Activated T-cell treated with anti-CD3 and anti-CD28 coated beads, Interleukin-2, amount 50 U/mL, for 4 hours (primary cell): ENCODE data around the gene EPHA5. TPM values are rescaled to one million over a fixed set of nuclear protein-coding genes. Genes with fewer than 3 reads are reported as not detected.

Experiments used
- ATAC-seq, 2 donors: fragments of 200-7000 bp; cut with Tn5 transposase; one replicate each; pipeline ENCODE4 v1.10.0; 2021
- DNase-seq: peaks from one replicate; pipeline ENCODE4 v3.0.0-alpha.2; 2020
- H3K27me3 Mint-ChIP-seq: one replicate; pipeline ENCODE4 v1.8.0; 2021; ENCODE audit warnings: low read depth, mixed read lengths
- H3K36me3 Mint-ChIP-seq: one replicate; pipeline ENCODE4 v1.8.0; 2022; ENCODE audit warnings: mixed read lengths; ENCODE audit not compliant: insufficient read depth
- H3K4me1 Mint-ChIP-seq: one replicate; pipeline ENCODE4 v1.8.0; 2021; ENCODE audit warnings: low read depth, mixed read lengths
- H3K4me3 Mint-ChIP-seq: one replicate; pipeline ENCODE4 v1.8.0; 2021; ENCODE audit warnings: mild to moderate bottlenecking, moderate library complexity, mixed read lengths
- H3K9me3 Mint-ChIP-seq: one replicate; pipeline ENCODE4 v1.8.0; 2021; ENCODE audit warnings: mixed read lengths
- total RNA-seq, 3 donors: library from RNA; stranded (reverse); gene quantifications; one replicate each; pipeline ENCODE4 v1.2.1, GENCODE V29; 2021

The EPHA5 gene
- total RNA-seq, 3 donors from 2014 or later, result not detected

DNA sequence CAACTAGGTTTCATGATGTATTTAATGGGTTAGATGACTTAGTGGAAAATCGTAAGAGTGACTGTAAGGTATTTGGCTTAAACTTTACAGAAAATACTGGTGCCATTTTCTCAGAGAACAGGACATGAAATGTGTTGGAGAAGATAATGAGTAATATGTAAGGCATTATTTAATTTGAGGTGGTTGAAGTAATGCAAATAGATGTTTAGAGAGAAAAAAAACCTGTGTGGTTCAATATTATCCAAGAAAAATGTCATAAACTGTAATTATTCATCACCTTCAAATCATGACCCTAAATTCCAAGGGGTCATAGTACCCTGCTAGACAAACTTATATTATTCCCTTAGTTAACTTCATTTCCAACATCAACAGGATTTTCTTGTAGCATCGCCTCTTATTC, 171.7 kb downstream of the EPHA5 start:
- DNase-seq (no peak), ATAC-seq (no peak)
- H3K27me3 Mint-ChIP-seq, result no peaks in the 10 kb centered on the region
- H3K9me3 Mint-ChIP-seq, result peaks cover 9% of the 10 kb centered on the region
- no peak overlapping the region for H3K4me3 Mint-ChIP-seq
- H3K4me1 Mint-ChIP-seq, result no peaks in the 10 kb centered on the region
- H3K36me3 Mint-ChIP-seq, result no peaks in the 10 kb centered on the region

DNA sequence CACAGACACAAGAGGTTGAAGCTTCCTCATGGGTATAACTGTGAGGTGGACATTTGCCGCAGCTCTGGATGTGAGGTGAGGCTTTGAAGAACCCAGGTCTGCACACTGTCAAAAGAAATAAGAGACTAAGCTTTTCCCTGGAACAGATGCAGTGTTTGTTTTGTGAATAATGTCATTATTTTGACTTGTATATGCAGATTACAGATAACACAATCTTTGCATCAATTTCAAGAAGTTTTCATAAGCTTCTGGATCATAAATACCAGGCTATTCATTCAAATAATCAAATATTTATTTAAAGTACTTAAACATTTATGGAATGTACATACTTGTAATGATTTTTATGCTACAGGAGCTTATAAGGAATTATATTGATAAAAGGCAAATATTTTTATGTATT, 174.8 kb downstream of the EPHA5 start:
- Mint-ChIP-seq H3K27me3 (no peaks in the 10 kb centered on the region), H3K4me3 (no peak overlapping the region), H3K4me1 (no peaks in the 10 kb centered on the region), H3K9me3 (peaks cover 6% of the 10 kb centered on the region), H3K36me3 (no peaks in the 10 kb centered on the region)
- ATAC-seq (no peak), DNase-seq (no peak)

DNA sequence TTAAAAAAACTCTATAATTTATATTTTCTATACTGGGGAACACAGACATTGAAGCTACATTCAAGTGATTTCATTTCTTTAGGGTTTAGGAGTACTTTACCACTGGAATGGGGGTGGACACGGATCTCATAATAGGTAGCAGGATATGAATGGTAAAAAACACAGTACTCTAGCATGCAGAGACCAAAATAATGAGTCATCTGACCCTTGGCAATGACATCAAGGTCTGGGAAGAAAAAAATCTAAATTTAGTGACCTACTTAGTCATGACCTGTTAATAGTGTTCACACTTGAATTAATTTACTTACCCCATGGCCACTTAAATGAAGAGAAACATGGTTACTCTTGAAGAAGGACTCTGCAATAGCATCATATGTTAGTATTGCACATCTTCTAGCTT, 187.9 kb downstream of the EPHA5 start:
- Mint-ChIP-seq H3K4me3 (no peak overlapping the region), H3K36me3 (no peaks in the 10 kb centered on the region), H3K9me3 (peaks cover 10% of the 10 kb centered on the region), H3K4me1 (no peaks in the 10 kb centered on the region), H3K27me3 (no peaks in the 10 kb centered on the region)
- no peak for DNase-seq
- ATAC-seq, result no peak

DNA sequence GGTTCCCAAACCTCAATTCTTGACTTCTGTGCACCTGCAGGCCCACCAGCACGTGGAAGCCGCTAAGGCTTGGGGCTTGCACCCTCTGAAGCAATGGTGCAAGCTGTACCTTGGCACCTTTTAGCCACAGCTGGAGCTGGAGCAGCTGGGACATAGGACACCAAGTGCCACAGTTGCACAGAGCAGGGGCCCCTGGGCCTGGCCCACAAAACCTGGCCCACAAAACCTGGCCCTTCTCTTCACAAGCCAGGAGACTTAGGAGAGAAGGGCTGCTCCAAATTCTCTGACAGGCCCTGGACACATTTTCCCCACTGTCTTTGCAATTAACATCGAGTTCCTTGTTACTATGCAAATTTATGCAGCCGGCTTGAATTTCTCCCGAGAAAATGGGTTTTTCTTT, 197.8 kb downstream of the EPHA5 start:
- H3K4me1 Mint-ChIP-seq, result no peaks in the 10 kb centered on the region
- DNase-seq (no peak), ATAC-seq (no peak)
- H3K27me3 Mint-ChIP-seq, result no peaks in the 10 kb centered on the region
- H3K9me3 Mint-ChIP-seq, result peaks cover 6% of the 10 kb centered on the region
- no peak overlapping the region for H3K4me3 Mint-ChIP-seq
- no peaks in the 10 kb centered on the region for H3K36me3 Mint-ChIP-seq

DNA sequence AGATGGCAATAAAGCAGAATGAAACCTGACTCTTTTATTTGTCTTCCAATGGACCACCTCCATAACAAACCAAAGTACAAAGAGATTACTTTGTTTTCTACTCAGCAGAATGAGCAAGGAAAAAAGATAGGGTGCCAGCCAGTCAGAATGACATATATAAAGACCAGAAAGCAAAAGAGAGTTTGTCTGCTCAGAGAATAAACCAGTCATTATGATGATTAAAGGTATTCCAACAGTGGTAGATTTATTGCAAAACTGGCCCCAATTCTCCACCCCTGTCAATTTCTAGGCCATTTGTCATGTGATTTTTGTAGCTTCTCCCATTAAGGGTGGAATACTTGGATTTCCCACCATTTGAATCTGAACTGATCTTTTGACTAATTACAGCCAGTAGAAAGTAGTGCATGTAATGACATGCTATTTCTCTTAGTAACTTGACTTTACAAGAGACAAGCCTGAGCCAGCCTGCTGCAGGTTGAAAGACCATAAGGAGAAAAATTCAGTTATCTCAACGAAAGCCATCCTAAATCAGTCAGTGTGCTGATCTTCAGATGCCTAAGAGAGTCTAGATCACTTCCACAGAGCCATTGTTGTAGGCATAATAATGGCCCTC, 203.1 kb downstream of the EPHA5 start:
- no peaks in the 10 kb centered on the region for H3K36me3 Mint-ChIP-seq
- no peaks in the 10 kb centered on the region for H3K4me1 Mint-ChIP-seq
- H3K4me3 Mint-ChIP-seq, result no peak overlapping the region
- peaks cover 8% of the 10 kb centered on the region for H3K9me3 Mint-ChIP-seq
- ATAC-seq, result no peak
- H3K27me3 Mint-ChIP-seq, result no peaks in the 10 kb centered on the region
- no peak for DNase-seq

DNA sequence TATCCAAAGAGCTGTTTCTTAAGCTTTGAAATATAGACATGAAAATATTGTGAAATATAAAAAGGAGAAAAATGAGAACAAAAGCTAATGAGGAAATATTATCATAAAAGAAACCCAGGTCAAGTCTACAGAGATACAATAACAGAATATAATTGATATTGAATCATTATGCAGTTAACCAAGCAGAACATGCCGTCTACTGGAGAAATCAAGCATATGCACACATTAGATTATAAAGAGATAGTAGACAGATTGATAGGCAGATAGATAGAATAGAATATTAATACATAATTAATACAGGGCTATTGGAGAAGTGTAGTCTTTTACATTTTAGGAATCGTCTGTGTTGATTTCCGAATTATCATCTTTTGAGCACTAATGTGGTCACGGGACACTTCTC, 208.5 kb downstream of the EPHA5 start:
- Mint-ChIP-seq H3K4me3 (no peak overlapping the region), H3K9me3 (peaks cover 8% of the 10 kb centered on the region), H3K27me3 (no peaks in the 10 kb centered on the region), H3K4me1 (no peaks in the 10 kb centered on the region), H3K36me3 (no peaks in the 10 kb centered on the region)
- ATAC-seq (no peak), DNase-seq (no peak)

DNA sequence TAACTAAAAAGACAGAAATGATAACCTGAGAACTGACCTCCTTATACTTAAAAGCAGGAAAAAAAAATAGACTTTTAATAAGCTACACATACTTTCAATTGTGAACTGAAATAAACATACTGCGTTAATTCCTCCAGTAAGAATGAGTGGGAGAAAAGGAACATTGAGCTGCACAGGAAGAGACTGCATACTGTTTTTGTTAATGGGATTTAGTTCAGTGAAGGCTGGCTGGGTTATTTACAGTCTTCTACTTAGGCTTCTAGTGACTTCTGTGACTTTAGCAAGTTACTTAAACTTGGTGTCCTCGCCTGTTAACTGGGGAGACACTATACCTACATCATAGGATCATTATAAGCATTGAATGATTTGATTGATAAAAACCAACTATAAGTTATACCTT, 213.3 kb downstream of the EPHA5 start:
- Mint-ChIP-seq H3K27me3 (no peaks in the 10 kb centered on the region), H3K4me1 (no peaks in the 10 kb centered on the region), H3K4me3 (no peak overlapping the region), H3K36me3 (no peaks in the 10 kb centered on the region), H3K9me3 (no peaks in the 10 kb centered on the region)
- DNase-seq (no peak), ATAC-seq (no peak)

DNA sequence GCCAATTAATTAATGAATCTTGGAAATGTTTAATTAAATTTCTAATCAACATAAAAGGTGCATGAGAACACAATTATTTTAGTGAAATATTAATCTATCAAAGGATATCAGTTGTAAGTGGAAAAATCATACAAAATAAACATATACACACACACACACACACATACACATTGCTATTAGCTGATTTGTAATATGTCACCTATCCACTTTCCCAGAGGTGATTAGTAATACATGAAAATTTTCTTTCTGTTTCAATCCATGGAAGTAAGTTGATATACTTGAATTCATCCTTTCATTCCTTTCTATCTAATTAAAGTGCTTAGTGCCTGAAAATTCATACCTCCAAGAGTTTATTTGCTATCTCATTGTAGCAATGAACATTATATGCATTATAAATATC, 213.7 kb downstream of the EPHA5 start:
- Mint-ChIP-seq H3K36me3 (no peaks in the 10 kb centered on the region), H3K4me1 (no peaks in the 10 kb centered on the region), H3K9me3 (no peaks in the 10 kb centered on the region), H3K4me3 (no peak overlapping the region), H3K27me3 (no peaks in the 10 kb centered on the region)
- DNase-seq (no peak), ATAC-seq (no peak)

DNA sequence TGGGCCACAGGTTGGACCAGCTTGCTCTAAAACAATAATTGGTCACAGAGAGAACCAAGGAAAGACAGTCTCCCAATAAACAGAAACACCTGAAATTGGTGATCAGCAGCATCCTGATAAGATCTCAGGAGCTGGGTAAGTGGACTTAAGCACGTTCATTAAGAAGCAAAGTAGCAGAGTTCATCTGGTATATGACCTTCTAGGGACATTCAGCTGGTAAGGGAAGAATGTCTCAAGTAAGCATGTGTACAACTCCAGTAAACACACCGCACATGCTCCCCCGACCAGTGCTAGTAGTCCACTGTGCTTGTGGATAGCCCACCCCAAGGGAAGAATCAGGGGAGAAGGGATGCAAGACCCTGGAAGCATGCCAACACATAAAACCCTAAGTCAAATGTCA, 216.9 kb downstream of the EPHA5 start:
- Mint-ChIP-seq H3K9me3 (no peaks in the 10 kb centered on the region), H3K4me1 (no peaks in the 10 kb centered on the region), H3K27me3 (no peaks in the 10 kb centered on the region), H3K36me3 (no peaks in the 10 kb centered on the region), H3K4me3 (no peak overlapping the region)
- DNase-seq, result no peak
- no peak for ATAC-seq

DNA sequence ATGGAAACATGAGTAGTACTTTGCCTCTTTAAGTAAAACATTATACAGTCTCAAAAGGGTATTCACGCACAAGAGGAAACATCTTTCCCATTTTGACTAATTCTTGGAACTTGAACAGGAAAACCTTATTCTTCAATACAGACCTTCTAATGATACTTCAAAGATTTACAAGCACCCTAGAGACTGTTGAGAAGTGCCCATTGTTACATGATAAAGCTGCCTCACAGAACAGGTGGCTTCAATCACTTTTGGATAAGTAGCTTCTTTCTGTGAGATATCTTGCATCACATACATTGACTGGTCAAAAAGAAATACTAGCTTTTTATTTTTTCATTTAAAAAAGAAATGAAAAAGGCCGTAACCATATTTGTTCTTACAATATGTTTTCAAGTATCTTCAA, 219.4 kb downstream of the EPHA5 start:
- Mint-ChIP-seq H3K4me1 (no peaks in the 10 kb centered on the region), H3K36me3 (no peaks in the 10 kb centered on the region), H3K27me3 (no peaks in the 10 kb centered on the region), H3K9me3 (peaks cover 3% of the 10 kb centered on the region), H3K4me3 (no peak overlapping the region)
- DNase-seq (no peak), ATAC-seq (no peak)

DNA sequence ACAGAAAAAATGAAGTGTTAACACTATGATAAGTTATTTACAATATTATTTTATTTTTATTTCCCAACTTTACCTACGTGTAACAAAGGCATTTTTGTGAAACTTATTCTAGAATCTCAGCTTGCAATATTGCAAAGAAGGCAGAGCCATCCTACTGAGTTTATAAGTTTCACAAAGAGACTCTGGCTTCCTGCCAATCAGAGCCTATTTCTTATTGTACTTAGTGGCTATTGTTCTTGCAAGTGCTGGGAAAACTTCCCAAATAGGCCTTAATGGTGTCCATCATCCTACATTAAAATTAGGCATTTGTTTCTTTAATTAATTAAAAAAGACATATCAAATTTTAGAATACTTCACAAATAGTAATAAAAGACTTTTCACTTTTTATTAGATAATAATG, 233.2 kb downstream of the EPHA5 start:
- no peak for DNase-seq
- Mint-ChIP-seq H3K4me3 (no peak overlapping the region), H3K36me3 (no peaks in the 10 kb centered on the region), H3K27me3 (no peaks in the 10 kb centered on the region), H3K4me1 (no peaks in the 10 kb centered on the region), H3K9me3 (peaks cover 3% of the 10 kb centered on the region)
- ATAC-seq, result no peak

DNA sequence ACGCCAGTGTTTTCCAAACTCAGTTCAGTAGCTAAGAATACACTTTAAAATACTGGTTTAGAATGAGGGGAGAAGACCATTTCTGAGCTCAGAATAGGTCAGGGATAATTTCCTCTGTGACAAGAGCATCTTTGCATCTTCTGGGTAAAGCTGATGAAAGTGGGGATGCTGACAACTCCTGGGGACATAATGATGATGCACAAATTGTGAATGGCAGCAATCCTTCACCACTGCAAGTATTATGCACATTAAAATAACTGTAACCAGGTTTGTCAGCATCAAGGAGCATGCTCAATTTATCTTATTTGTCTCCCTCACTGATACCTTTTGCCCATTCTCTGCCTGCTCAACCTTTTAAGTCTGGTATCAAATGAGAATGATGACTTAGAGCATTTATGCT, 248.2 kb downstream of the EPHA5 start:
- Mint-ChIP-seq H3K36me3 (no peaks in the 10 kb centered on the region), H3K27me3 (no peaks in the 10 kb centered on the region), H3K4me3 (no peak overlapping the region), H3K9me3 (peaks cover 11% of the 10 kb centered on the region), H3K4me1 (no peaks in the 10 kb centered on the region)
- no peak for DNase-seq
- ATAC-seq, result no peak

DNA sequence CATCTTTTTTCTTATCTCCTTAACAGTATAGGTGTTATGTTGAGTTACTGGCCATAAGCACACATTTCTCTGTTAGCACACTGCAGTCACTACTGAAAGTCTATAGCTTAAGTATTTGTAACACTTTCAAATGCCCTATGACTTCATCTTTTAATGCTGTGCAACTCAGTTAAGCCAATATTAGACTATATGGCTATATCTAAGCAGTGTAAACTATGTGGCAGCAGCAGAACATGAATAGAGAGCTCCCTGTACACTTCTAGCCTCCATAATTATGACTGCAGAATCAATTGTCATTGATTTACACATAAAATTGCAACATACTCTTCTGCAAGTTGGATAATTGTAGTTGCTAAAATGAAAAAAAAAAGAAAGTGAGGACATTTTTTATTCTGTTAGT, 250.3 kb downstream of the EPHA5 start:
- no peaks in the 10 kb centered on the region for H3K27me3 Mint-ChIP-seq
- ATAC-seq (no peak), DNase-seq (no peak)
- H3K36me3 Mint-ChIP-seq, result no peaks in the 10 kb centered on the region
- peaks cover 6% of the 10 kb centered on the region for H3K9me3 Mint-ChIP-seq
- no peaks in the 10 kb centered on the region for H3K4me1 Mint-ChIP-seq
- H3K4me3 Mint-ChIP-seq, result no peak overlapping the region

DNA sequence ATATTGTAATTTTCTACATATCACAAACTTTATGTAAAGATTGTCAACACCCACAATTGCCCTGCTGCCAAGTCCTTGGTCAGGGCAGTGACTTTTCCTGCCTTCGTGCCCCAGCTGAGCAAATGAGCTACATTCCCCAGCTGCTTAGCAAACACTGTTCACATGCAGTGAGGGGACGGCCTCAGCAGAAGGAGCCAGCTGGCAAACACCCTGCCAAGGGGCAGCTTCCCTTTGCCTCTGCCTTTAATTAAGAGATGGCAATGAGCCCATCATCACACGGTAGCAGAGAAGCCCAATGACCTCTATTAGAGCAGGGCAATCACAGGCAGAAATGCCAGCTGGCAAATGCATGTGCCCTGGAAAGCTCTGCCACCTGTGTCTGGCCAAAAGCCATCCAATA, 253.4 kb downstream of the EPHA5 start:
- no peaks in the 10 kb centered on the region for H3K27me3 Mint-ChIP-seq

DNA sequence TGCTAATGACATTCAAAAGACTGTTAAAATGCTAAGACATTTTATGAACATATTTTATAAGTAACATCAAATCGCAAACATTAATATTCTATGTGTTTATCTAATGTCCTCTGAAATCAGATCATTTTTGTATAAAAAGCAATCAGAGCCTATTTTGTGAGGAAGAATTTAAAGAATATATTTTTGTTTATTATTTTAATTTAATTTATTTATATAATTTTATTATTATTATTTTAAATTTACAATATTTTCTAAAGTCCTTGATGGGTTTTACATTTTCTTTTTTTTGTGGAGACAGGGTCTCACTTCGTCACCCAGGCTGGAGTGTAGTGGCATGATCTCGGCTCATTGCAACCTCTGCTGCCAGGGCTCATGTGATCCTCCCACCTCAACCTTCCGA, 262.8 kb downstream of the EPHA5 start:
- no peak for DNase-seq

More for the DNA sequence above, 253.4 kb downstream of the EPHA5 start:
- no peaks in the 10 kb centered on the region for H3K36me3 Mint-ChIP-seq
- H3K4me1 Mint-ChIP-seq, result no peaks in the 10 kb centered on the region
- H3K9me3 Mint-ChIP-seq, result peaks cover 6% of the 10 kb centered on the region
- no peak for ATAC-seq
- H3K4me3 Mint-ChIP-seq, result no peak overlapping the region
- no peak for DNase-seq

DNA sequence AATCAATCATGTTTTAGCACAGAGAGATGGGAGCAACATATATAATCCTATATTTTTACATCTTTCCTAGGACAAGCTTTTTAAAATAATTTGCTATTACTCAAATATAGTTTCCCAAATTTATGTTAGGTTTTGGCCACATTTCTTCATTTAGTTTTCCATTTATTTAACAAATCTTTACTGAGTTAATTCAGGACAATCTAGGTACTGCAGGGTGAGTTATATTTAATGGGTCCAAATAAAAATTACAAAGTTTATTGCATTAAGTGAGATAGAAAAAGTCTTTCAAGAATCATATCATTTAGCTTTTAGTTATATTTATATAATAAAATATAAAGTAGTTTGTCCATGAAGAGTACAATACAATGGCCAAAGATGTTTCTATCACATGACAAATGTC, 269.2 kb downstream of the EPHA5 start:
- Mint-ChIP-seq H3K9me3 (peaks cover 6% of the 10 kb centered on the region), H3K36me3 (no peaks in the 10 kb centered on the region), H3K4me1 (no peaks in the 10 kb centered on the region), H3K4me3 (no peak overlapping the region), H3K27me3 (no peaks in the 10 kb centered on the region)
- no peak for DNase-seq
- no peak for ATAC-seq

More for the DNA sequence above, 262.8 kb downstream of the EPHA5 start:
- Mint-ChIP-seq H3K27me3 (no peaks in the 10 kb centered on the region), H3K36me3 (no peaks in the 10 kb centered on the region), H3K4me3 (no peak overlapping the region), H3K9me3 (peaks cover 13% of the 10 kb centered on the region), H3K4me1 (no peaks in the 10 kb centered on the region)
- ATAC-seq, result no peak
